ENCODE measurements around the gene LILRA2.

Gene LILRA2

GRCh38 chr19:54551950-54552912, 21.4 kb upstream of the LILRA2 start:
- TF ChIP-seq, protein P1, sequence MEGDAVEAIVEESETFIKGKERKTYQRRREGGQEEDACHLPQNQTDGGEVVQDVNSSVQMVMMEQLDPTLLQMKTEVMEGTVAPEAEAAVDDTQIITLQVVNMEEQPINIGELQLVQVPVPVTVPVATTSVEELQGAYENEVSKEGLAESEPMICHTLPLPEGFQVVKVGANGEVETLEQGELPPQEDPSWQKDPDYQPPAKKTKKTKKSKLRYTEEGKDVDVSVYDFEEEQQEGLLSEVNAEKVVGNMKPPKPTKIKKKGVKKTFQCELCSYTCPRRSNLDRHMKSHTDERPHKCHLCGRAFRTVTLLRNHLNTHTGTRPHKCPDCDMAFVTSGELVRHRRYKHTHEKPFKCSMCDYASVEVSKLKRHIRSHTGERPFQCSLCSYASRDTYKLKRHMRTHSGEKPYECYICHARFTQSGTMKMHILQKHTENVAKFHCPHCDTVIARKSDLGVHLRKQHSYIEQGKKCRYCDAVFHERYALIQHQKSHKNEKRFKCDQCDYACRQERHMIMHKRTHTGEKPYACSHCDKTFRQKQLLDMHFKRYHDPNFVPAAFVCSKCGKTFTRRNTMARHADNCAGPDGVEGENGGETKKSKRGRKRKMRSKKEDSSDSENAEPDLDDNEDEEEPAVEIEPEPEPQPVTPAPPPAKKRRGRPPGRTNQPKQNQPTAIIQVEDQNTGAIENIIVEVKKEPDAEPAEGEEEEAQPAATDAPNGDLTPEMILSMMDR (IDR thresholded peaks at IDR 0.05; ENCODE audit: low read length, missing control alignments): no peak
- no peak for DNase-seq (ENCODE audit: low read depth)
- H3K4me3 ChIP-seq (replicated peaks; ENCODE audit: low read depth, low read length): no peak overlapping the region

DNA sequence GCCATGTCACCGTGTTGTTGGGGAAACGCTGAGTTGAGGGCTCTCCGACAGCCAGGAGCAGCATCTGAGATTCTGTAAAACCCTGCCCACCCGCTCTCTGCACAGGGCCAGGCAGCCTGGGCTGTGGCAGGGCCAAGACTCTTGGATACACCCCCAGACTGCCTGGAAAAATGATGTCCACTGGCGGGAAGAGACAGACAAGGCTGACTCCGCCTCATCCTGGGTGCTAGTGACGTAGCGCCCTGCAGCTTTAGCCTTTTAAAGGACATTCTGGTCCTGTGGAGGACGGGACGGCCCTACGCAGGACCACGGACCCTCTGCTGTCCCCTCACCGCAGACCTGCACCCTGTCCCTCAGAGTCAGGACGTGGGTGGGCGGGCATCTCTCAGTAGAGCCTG, 20.7 kb upstream of the LILRA2 start:
- TF ChIP-seq, protein P1 (IDR thresholded peaks at IDR 0.05; ENCODE audit: low read length, missing control alignments): no peak
- no peak for DNase-seq (ENCODE audit: low read depth)
- no peak overlapping the region for H3K4me3 ChIP-seq (replicated peaks; ENCODE audit: low read depth, low read length)

- no peak for DNase-seq (ENCODE audit: low read depth)
- H3K4me3 ChIP-seq (replicated peaks; ENCODE audit: low read depth, low read length): no peak overlapping the region
- TF ChIP-seq, protein P1 (IDR thresholded peaks at IDR 0.05; ENCODE audit: low read length, missing control alignments): no peak
Observed at GRCh38 chr19:54554006-54554405, 19.6 kb upstream of the LILRA2 start.

DNA sequence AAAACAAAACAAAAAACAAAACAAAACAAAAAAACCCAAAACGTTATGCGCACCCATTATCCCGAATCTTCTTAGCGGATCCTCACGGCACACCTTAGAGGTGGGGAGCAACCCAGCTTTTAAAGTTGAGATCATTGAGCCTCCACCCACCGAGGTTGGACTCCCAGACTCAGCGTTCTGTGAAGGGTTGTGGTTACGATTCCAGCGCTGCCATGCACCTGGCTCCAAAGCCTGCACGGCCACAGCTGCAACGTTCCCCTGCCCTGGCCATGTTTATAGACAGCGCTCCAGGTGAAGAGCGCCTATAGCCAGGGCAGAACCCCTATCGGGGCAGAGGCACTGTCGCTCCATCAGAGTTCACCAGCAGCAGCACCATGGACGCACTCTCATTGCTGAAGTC, 18.7 kb upstream of the LILRA2 start:
- TF ChIP-seq, protein P1 (IDR thresholded peaks at IDR 0.05; ENCODE audit: low read length, missing control alignments): no peak
- no peak for DNase-seq (ENCODE audit: low read depth)
- no peak overlapping the region for H3K4me3 ChIP-seq (replicated peaks; ENCODE audit: low read depth, low read length)

- DNase-seq (ENCODE audit: low read depth): no peak
- TF ChIP-seq, protein P1 (IDR thresholded peaks at IDR 0.05; ENCODE audit: low read length, missing control alignments): no peak
Observed at GRCh38 chr19:54556194-54556593, 17.4 kb upstream of the LILRA2 start.

DNA sequence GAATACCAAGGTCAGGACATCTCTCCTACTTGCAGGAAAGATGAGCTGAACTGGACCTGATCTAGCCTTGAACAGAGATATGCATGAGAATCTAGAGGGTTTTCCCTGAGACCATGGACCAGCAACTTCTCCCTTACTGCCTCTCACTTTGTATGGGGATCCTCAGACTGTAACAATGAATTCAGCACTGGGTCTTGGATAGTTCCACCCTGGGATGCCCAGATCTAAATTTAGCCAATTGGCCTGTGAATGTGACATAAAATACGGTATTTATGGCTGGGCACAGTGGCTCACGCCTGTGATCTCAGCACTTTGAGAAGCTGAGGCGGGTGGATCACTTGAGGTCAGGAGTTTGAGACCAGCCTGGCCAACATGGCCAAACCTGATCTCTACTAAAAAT, 15.3 kb upstream of the LILRA2 start:
- DNase-seq (ENCODE audit: low read depth): no peak
- no peak overlapping the region for H3K4me3 ChIP-seq (replicated peaks; ENCODE audit: low read depth, low read length)
- TF ChIP-seq, protein P1 (IDR thresholded peaks at IDR 0.05; ENCODE audit: low read length, missing control alignments): no peak

More at GRCh38 chr19:54556194-54556593, 17.4 kb upstream of the LILRA2 start:
- H3K4me3 ChIP-seq (replicated peaks; ENCODE audit: low read depth, low read length): no peak overlapping the region

All from fibroblast of pulmonary artery (primary cell).